Endothelial cell (in vitro differentiated cells): ENCODE data around the gene KCNC4. TPM values are rescaled to one million over a fixed set of nuclear protein-coding genes. Genes with fewer than 3 reads are reported as not detected.
A peak's percentile ranks its signal among the peaks of the same experiment; 100 is the strongest.

Source experiments
- DNase-seq: peaks from one replicate; pipeline ENCODE4 v3.0.0; 2021; ENCODE audit warnings: low spot score
- H3K27ac Mint-ChIP-seq: one replicate; pipeline ENCODE4 v1.8.0; 2021; ENCODE audit warnings: mixed read lengths, inconsistent platforms; ENCODE audit not compliant: unreplicated experiment
- H3K27me3 Mint-ChIP-seq: one replicate; pipeline ENCODE4 v1.8.0; 2021; ENCODE audit warnings: mild to moderate bottlenecking, moderate library complexity, mixed read lengths, inconsistent platforms; ENCODE audit not compliant: unreplicated experiment
- H3K36me3 Mint-ChIP-seq: one replicate; pipeline ENCODE4 v1.8.0; 2021; ENCODE audit warnings: mild to moderate bottlenecking, low read depth, mixed read lengths, inconsistent platforms; ENCODE audit not compliant: unreplicated experiment
- H3K4me1 Mint-ChIP-seq: one replicate; pipeline ENCODE4 v1.8.0; 2021; ENCODE audit warnings: mild to moderate bottlenecking, mixed read lengths, inconsistent platforms; ENCODE audit not compliant: unreplicated experiment
- H3K4me3 Mint-ChIP-seq: one replicate; pipeline ENCODE4 v1.8.0; 2021; ENCODE audit warnings: mild to moderate bottlenecking, mixed read lengths, inconsistent platforms; ENCODE audit not compliant: unreplicated experiment
- H3K9me3 Mint-ChIP-seq: one replicate; pipeline ENCODE4 v1.8.0; 2021; ENCODE audit warnings: mixed read lengths, inconsistent platforms; ENCODE audit not compliant: unreplicated experiment
- CTCF ChIP-seq: fragments of 200-600 bp; sonication (generic); IDR thresholded peaks from one replicate; pipeline ENCODE4 v1.5.0; 2021; ENCODE audit warnings: antibody characterized with exemption; ENCODE audit not compliant: unreplicated experiment
- total RNA-seq: library from RNA; stranded (reverse); fragmentation: NEBNext Ultra II Directional; extraction: Animal tissue kit (Norgen Biotek cat#: 25700); gene quantifications from one replicate; pipeline ENCODE4 v1.2.1, GENCODE V29; 2021; ENCODE audit not compliant: unreplicated experiment

The KCNC4 gene
- total RNA-seq, 1 donor from 2014 or later, result 37.4 TPM

GRCh38 chr1:110237386-110238152, 27.5 kb downstream of the KCNC4 start:
- Mint-ChIP-seq H3K4me3 (no peak overlapping the region), H3K27ac (no peak overlapping the region), H3K9me3 (no peaks in the 10 kb centered on the region), H3K27me3 (peaks cover 14% of the 10 kb centered on the region), H3K36me3 (peaks cover 51% of the 10 kb centered on the region), H3K4me1 (peaks cover 45% of the 10 kb centered on the region)
- no peak for TF ChIP-seq CTCF
- DNase-seq, result no peak

- TF ChIP-seq CTCF, result no peak
- peaks cover 14% of the 10 kb centered on the region for H3K27me3 Mint-ChIP-seq
- H3K36me3 Mint-ChIP-seq, result peaks cover 39% of the 10 kb centered on the region
- no peaks in the 10 kb centered on the region for H3K9me3 Mint-ChIP-seq
- H3K4me3 Mint-ChIP-seq, result no peak overlapping the region
- DNase-seq, result no peak
- H3K4me1 Mint-ChIP-seq, result peaks cover 44% of the 10 kb centered on the region
- no peak overlapping the region for H3K27ac Mint-ChIP-seq
These were observed 29.6 kb downstream of the KCNC4 start for GRCh38 chr1:110239441-110240430.

GRCh38 chr1:110240476-110241210, 30.5 kb downstream of the KCNC4 start:
- Mint-ChIP-seq H3K36me3 (peaks cover 37% of the 10 kb centered on the region), H3K4me1 (peaks cover 35% of the 10 kb centered on the region), H3K9me3 (no peaks in the 10 kb centered on the region), H3K27me3 (peaks cover 18% of the 10 kb centered on the region), H3K27ac (no peak overlapping the region), H3K4me3 (peak overlapping the region; percentile 13)
- DNase-seq, result no peak
- TF ChIP-seq CTCF, result no peak

- peaks cover 18% of the 10 kb centered on the region for H3K27me3 Mint-ChIP-seq
- peaks cover 36% of the 10 kb centered on the region for H3K36me3 Mint-ChIP-seq
- DNase-seq, result no peak
- H3K4me3 Mint-ChIP-seq, result no peak overlapping the region
- no peak for TF ChIP-seq CTCF
- H3K27ac Mint-ChIP-seq, result peak overlapping the region; percentile 55
- H3K9me3 Mint-ChIP-seq, result no peaks in the 10 kb centered on the region
- H3K4me1 Mint-ChIP-seq, result peaks cover 31% of the 10 kb centered on the region
These were observed 31.4 kb downstream of the KCNC4 start for GRCh38 chr1:110241516-110241915.
